NCI-H526 (cell line): ENCODE data around the gene TCN2.
"Not testable (repeated sequence)": the region's sequence is repeated elsewhere in the genome, so short reads cannot be mapped to it uniquely, and the experiment has no call there.

Experiments used
- DNase-seq, 2 experiments: peaks; one replicate each; lab custom pipeline; 2025; lab: John Stamatoyannopoulos, UW

TCN2 gene

GRCh38 chr22:30611197-30611596, 4.2 kb downstream of the TCN2 start:
- no peak for DNase-seq

DNA sequence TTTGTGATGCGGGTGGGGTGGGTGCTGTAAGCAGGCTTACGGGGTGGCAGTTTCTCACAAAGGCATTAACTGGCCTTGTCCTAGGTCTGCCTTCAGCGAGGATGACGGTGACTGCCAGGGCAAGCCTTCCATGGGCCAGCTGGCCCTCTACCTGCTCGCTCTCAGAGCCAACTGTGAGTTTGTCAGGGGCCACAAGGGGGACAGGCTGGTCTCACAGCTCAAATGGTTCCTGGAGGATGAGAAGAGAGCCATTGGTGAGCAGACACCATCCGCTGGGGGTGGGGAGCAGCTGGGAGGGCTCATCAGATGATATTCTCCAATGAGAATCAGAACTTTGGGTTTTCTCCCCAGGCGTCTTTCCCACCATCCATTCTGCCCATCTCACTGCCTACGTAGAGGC, 5.8 kb downstream of the TCN2 start:
- DNase-seq, result no peak

DNA sequence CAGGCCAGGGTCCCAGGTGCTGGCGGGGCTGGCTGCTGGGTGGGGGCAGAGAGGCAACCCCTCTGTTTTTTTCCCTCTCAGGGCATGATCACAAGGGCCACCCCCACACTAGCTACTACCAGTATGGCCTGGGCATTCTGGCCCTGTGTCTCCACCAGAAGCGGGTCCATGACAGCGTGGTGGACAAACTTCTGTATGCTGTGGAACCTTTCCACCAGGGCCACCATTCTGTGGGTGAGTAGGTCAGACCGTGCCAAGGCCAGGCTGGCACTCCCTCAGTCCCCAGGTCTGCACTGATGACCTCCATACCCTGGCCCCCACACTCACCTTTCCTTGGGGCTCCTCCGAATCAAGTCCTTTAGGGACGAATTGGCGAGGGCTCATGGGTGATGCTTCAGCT, 7.3 kb downstream of the TCN2 start:
- DNase-seq, result no peak

DNA sequence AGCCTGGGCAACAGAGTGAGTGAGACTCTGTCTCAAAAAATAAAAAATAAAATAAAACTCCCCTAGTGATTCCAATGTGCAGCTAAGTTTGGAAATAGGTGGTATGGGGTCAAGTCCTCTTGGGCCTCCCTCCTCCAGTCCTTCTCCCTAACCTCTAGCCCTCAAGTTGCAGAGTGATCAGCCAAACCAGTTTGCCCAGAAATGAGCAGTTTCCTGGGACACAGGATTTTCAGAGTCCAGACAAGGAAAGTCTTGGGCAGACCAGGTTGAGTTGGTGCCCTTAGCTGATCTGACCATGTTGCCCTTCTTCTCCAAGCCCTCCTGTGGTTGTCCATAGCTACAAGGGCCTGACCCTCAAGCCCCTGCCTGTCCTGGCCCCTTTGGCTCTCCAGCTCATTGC, 7.9 kb downstream of the TCN2 start:
- DNase-seq, result no peak

- no peak for DNase-seq
Measured at GRCh38 chr22:30615543-30615954, 8.6 kb downstream of the TCN2 start.

- DNase-seq, result no peak
Measured at GRCh38 chr22:30617819-30618218, 10.8 kb downstream of the TCN2 start.

- not testable (repeated sequence) for DNase-seq
Measured at GRCh38 chr22:30619909-30620308, 12.9 kb downstream of the TCN2 start.

DNA sequence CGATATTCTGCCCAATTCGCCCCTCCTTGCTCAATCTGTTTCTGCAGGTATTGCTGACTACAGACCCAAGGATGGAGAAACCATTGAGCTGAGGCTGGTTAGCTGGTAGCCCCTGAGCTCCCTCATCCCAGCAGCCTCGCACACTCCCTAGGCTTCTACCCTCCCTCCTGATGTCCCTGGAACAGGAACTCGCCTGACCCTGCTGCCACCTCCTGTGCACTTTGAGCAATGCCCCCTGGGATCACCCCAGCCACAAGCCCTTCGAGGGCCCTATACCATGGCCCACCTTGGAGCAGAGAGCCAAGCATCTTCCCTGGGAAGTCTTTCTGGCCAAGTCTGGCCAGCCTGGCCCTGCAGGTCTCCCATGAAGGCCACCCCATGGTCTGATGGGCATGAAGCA, 19.4 kb downstream of the TCN2 start:
- no peak for DNase-seq

GRCh38 chr22:30627471-30627870, 20.5 kb downstream of the TCN2 start:
- no peak for DNase-seq

- no peak for DNase-seq
Measured at GRCh38 chr22:30628491-30628890, 21.5 kb downstream of the TCN2 start.

DNA sequence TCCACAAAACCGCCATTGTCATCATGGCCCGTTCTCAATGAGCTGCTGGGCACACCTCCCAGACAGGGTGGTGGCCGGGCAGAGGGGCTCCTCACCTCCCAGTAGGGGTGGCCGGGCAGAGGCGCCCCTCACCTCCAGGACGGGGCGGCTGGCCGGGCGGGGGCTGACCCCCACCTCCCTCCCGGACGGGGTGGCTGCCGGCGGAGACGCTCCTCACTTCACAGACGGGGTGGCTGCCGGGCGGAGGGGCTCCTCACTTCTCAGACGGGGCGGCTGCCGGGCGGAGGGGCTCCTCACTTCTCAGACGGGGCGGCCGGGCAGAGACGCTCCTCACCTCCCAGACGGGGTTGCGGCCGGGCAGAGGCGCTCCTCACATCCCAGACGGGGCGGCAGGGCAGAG, 24.5 kb downstream of the TCN2 start:
- not testable (repeated sequence) for DNase-seq

GRCh38 chr22:30634471-30635233, 27.7 kb downstream of the TCN2 start:
- DNase-seq, result peak; percentile 84 to 90

DNA sequence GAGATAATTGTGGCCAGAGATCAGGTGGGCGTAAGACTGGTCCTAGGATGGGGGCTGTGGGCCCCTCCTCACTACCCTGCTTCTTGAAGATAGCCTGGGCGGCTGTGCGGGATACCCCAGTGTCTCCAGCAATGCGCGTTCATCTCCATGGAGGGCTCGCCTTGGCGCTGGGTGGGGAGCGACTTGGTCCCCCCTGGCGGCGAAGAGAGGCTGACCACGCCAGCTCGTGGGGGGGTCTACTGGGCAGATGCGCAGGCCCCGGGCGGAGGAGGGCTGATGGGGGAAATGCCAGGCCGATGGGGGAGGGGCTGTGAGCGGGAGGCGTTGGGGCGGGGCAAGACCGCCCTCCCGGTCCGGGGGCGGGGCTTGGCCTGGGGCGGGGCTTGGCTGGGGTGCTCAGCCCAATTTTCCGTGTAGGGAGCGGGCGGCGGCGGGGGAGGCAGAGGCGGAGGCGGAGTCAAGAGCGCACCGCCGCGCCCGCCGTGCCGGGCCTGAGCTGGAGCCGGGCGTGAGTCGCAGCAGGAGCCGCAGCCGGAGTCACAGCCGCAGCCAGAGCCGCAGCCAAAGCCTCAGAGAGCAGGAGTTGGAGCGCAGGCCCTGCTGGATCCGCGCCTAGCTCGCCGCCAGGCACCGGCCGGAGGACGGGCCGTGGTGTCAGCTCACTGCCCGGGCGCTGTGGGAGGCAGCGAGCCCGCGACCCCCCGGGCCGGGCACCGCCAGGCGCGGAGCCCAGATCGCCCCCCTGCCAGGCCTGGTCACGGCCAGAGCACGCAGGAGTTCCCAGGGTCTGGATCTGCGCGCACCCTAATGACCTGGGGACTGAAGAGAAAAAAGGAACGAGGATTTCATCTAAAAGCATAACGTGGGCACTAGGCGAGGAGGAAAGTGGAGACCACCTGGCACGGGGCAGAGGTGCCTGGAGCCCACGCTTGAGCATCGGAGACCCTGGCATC, 28.6 kb downstream of the TCN2 start, which contains the start of gene SLC35E4:
Gene SLC35E4 (plus strand): TSS at position 509 of the 953 bp plus-strand sequence. CDS start 670 bp downstream, outside the sequence.
- peak; percentile 70 to 96 for DNase-seq

- peak in 1 of 2 experiments; percentile 60 for DNase-seq
Measured at GRCh38 chr22:30636226-30637077, 29.5 kb downstream of the TCN2 start.

GRCh38 chr22:30637701-30638114, 30.7 kb downstream of the TCN2 start:
- DNase-seq, result no peak

DNA sequence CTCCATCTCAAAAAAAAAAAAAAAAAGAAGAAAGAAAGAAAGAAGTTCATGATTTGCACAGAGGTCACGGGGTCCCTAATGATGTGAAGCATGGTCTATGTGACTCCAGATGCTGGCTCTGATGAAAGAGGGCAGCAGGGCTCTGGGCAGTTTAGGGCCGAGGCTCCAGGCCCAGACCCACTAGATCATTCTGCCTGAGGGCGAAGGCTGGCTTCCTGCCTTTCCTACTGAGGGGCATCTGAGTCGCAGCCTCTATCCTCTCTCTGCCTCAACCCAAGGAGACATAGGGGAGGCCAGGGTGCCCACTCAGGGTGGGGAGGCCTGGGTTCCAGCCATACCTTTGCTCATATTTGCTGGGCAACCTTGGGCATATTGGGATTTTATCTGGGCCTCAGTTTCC, 33.4 kb downstream of the TCN2 start:
- no peak for DNase-seq

GRCh38 chr22:30640839-30641430, 34.0 kb downstream of the TCN2 start:
- DNase-seq, result no peak

GRCh38 chr22:30643055-30643875, 36.3 kb downstream of the TCN2 start:
- DNase-seq, result no peak

GRCh38 chr22:30646518-30647160, 39.7 kb downstream of the TCN2 start:
- DNase-seq, result no peak

DNA sequence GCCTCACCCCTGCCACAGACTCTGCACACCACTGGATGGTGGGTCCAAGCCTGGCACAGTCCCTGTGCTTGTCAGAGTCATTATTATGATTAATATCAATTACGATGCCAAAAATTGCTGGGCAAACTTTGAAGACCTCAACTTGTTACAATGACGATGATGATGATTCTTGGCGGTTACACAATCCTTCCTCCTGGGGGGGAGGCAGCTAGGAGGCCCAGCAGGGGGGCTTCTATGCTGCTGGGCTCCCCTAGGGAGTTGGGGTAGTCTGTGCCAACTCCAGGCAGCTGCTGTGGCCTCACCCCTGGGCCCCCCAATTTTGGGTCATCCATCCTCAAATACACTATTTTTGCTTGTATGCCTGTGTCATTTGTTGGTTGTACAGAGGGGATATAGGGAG, 40.6 kb downstream of the TCN2 start:
- DNase-seq, result no peak
